SU-DHL-6 (cell line): ENCODE results near the gene SKIL.

Experiments used
- H2AFZ ChIP-seq: fragments of 200-600 bp; sonication (generic); 2 replicates; pipeline ENCODE4 v1.6.1; 2014; ENCODE audit warnings: low read depth, mild to moderate bottlenecking, moderate library complexity, mixed read lengths, antibody characterized with exemption, low read length; ENCODE audit not compliant: severe bottlenecking
- H3F3A ChIP-seq: fragments of 200-600 bp; shearing (Covaris generic); 2 replicates; pipeline ENCODE4 v1.6.0; 2016; ENCODE audit warnings: antibody characterized with exemption, mild to moderate bottlenecking; ENCODE audit not compliant: insufficient read depth
- H3K27ac ChIP-seq: fragments of 200-600 bp; sonication (generic); 2 replicates; pipeline ENCODE4 v1.5.1; 2016; ENCODE audit warnings: low read depth, mild to moderate bottlenecking, low read length, moderate library complexity, mixed read lengths
- H3K27me3 ChIP-seq: fragments of 200-600 bp; sonication (generic), shearing (Covaris generic); 2 replicates; pipeline ENCODE4 v1.6.0; 2014; ENCODE audit warnings: mild to moderate bottlenecking, low read length
- H3K36me3 ChIP-seq: fragments of 200-600 bp; sonication (generic); 2 replicates; pipeline ENCODE4 v1.6.1; 2014; ENCODE audit warnings: mild to moderate bottlenecking, low read length, mixed read lengths
- H3K4me2 ChIP-seq: fragments of 300-600, 200-600 bp; shearing (Covaris generic), sonication (generic); 2 replicates; pipeline ENCODE4 v1.6.0; 2014; ENCODE audit warnings: low read length, low read depth, mild to moderate bottlenecking; ENCODE audit not compliant: poor library complexity, severe bottlenecking
- H3K4me3 ChIP-seq: fragments of 200-600 bp; sonication (generic); 2 replicates; pipeline ENCODE4 v1.5.1; 2014; ENCODE audit warnings: antibody characterized with exemption, low read length, mild to moderate bottlenecking, mixed read lengths; ENCODE audit not compliant: insufficient read depth, poor library complexity, severe bottlenecking
- H3K79me2 ChIP-seq: fragments of 200-600 bp; sonication (generic); 2 replicates; pipeline ENCODE4 v1.6.1; 2014; ENCODE audit warnings: mild to moderate bottlenecking, low read length, moderate library complexity; ENCODE audit not compliant: insufficient read depth
- H3K9ac ChIP-seq: fragments of 200-600 bp; sonication (generic); 2 replicates; pipeline ENCODE4 v1.7.0; 2014; ENCODE audit warnings: mild to moderate bottlenecking, low read length
- H3K9me2 ChIP-seq: fragments of 200-600 bp; sonication (generic); replicated peaks from 2 replicates; pipeline ENCODE4 v1.6.1; 2014; ENCODE audit warnings: low read length; ENCODE audit not compliant: insufficient read depth
- H3K9me3 ChIP-seq: fragments of 200-600 bp; sonication (generic); 2 replicates; pipeline ENCODE4 v1.6.1; 2014; ENCODE audit warnings: low read length, mixed read lengths; ENCODE audit not compliant: insufficient read depth
- H4K20me1 ChIP-seq: fragments of 200-600 bp; sonication (generic); 2 replicates; pipeline ENCODE4 v1.6.1; 2014; ENCODE audit warnings: low read depth, mild to moderate bottlenecking, antibody characterized with exemption, low read length, moderate library complexity, mixed read lengths
- CTCF ChIP-seq: fragments of 200-600 bp; sonication (generic); IDR thresholded peaks from one replicate; pipeline ENCODE4 v1.5.1; 2017; ENCODE audit warnings: antibody characterized with exemption, mild to moderate bottlenecking, low read length, moderate library complexity; ENCODE audit not compliant: insufficient read depth, poor library complexity, severe bottlenecking
- EZH2phosphoT487 ChIP-seq: fragments of 200-600 bp; sonication (generic), shearing (Covaris generic); conservative IDR thresholded peaks from 2 replicates; pipeline ENCODE4 v1.6.1; 2018; ENCODE audit warnings: mild to moderate bottlenecking, antibody characterized with exemption, low read length, moderate library complexity, mixed read lengths

The SKIL gene

DNA sequence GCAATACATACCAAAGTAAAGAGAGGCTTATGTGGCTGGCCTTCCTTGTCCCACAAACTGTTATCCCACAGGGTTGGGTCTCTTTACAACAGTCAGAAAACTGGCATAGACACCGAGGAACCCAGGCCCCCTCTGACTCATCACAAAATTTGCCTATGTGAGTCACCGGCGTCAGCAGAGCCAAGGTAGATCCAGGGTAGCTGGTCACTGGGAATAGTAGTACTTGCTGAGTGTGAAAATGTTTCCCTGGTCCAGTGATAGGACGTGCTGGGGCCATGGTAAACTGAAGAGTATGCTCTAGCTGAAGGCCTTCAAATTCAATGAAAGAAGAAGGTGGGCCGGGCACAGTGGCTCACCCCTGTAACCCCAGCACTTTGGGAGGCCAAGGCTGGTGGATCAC lies 27.1 kb upstream of the SKIL start:
- Histone ChIP-seq H3K27ac (no peak overlapping the region), H3F3A (no peaks in the 10 kb centered on the region), H3K4me2 (no peak overlapping the region), H4K20me1 (no peaks in the 10 kb centered on the region), H2AFZ (no peak overlapping the region), H3K36me3 (no peaks in the 10 kb centered on the region), H3K9me2 (no peaks in the 10 kb centered on the region), H3K4me3 (no peak overlapping the region), H3K79me2 (no peaks in the 10 kb centered on the region), H3K9me3 (no peaks in the 10 kb centered on the region), H3K9ac (no peak overlapping the region), H3K27me3 (no peaks in the 10 kb centered on the region)
- TF ChIP-seq EZH2phosphoT487 (no peak), CTCF (no peak)

DNA sequence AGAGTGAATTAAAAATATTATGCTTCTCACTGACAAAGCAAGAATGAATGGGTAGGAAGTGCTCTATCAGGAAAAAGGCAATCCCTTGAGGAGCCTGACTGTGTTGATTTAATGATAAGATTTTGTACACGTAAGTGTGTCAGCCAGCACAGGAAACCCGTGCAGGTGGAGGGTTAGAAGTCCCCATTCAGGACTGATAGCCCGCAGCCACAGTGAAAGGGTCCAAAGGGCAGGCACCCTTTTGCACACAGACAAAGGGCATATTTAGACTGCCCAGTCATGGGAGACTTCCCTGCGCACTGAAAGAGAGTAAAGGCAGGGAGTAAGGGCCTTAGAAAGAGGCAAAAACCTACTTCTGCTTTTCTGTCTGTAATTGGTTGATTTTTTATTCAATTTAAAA lies 26.4 kb upstream of the SKIL start:
- Histone ChIP-seq H4K20me1 (no peaks in the 10 kb centered on the region), H3K27ac (no peak overlapping the region), H2AFZ (no peak overlapping the region), H3K79me2 (no peaks in the 10 kb centered on the region), H3K9ac (no peak overlapping the region), H3K9me3 (no peaks in the 10 kb centered on the region), H3K27me3 (no peaks in the 10 kb centered on the region), H3K9me2 (no peaks in the 10 kb centered on the region), H3K4me2 (no peak overlapping the region), H3K4me3 (no peak overlapping the region), H3K36me3 (no peaks in the 10 kb centered on the region), H3F3A (no peaks in the 10 kb centered on the region)
- no peak for TF ChIP-seq EZH2phosphoT487
- TF ChIP-seq CTCF = no peak

GRCh38 chr3:170337420-170337819 lies 20.1 kb upstream of the SKIL start:
- Histone ChIP-seq H3K4me3 (no peak overlapping the region), H3K9ac (no peak overlapping the region), H3K36me3 (0 out of 2 replicates have a peak, but pooled peaks cover 4% of the 10 kb centered on the region), H3F3A (no peaks in the 10 kb centered on the region), H3K9me2 (no peaks in the 10 kb centered on the region), H3K79me2 (no peaks in the 10 kb centered on the region), H3K27me3 (no peaks in the 10 kb centered on the region), H3K27ac (no peak overlapping the region), H2AFZ (no peak overlapping the region), H4K20me1 (no peaks in the 10 kb centered on the region), H3K4me2 (no peak overlapping the region), H3K9me3 (peaks cover 5% of the 10 kb centered on the region; the same call in 1 of the 2 replicates)
- TF ChIP-seq EZH2phosphoT487 (no peak), CTCF (no peak)
